Fibroblast of lung (primary cell): ENCODE results near the gene ABLIM2. TPM values are rescaled to one million over a fixed set of nuclear protein-coding genes. Genes with fewer than 3 reads are reported as not detected.
A peak's percentile ranks its signal among the peaks of the same experiment; 100 is the strongest.

Experiments
- DNase-seq, 2 donors: peaks; one replicate each; pipeline versions ENCODE4 v3.0.0 to v3.0.0-alpha.2; 2010; ENCODE audit warnings: low read depth in 2 of 2
- H2AFZ ChIP-seq: 2 replicates; pipeline ENCODE4 v1.5.1; 2012; ENCODE audit warnings: low read length, control low read depth, inconsistent platforms
- H3K27ac ChIP-seq: 2 replicates; pipeline ENCODE4 v1.5.1; 2011; ENCODE audit warnings: low read length, control low read depth; ENCODE audit not compliant: insufficient read depth
- H3K27me3 ChIP-seq: 2 replicates; pipeline ENCODE4 v1.5.1; 2011; ENCODE audit warnings: mild to moderate bottlenecking, low read length; ENCODE audit not compliant: control insufficient read depth, insufficient read depth
- H3K36me3 ChIP-seq: 2 replicates; pipeline ENCODE4 v1.5.1; 2011; ENCODE audit warnings: low read length; ENCODE audit not compliant: control insufficient read depth, insufficient read depth
- H3K4me1 ChIP-seq: 2 replicates; pipeline ENCODE4 v1.5.1; 2011; ENCODE audit warnings: low read length; ENCODE audit not compliant: control insufficient read depth, insufficient read depth; ENCODE audit errors: extremely low read depth
- H3K4me2 ChIP-seq: 2 replicates; pipeline ENCODE4 v1.5.1; 2011; ENCODE audit warnings: low read length, control low read depth; ENCODE audit not compliant: insufficient read depth; ENCODE audit errors: extremely low read depth
- H3K4me3 ChIP-seq, 4 experiments: fragments of 200-600 bp in 1 of 4; sonication (generic) in 1 of 4; replicated peaks in 1 of 4; 2 replicates each; pipeline ENCODE4 v1.5.1; 2011 to 2016; ENCODE audit warnings: low read length in 4 of 4, low read depth in 3 of 4, mild to moderate bottlenecking in 3 of 4, control low read depth in 2 of 4, inconsistent platforms in 1 of 4, mixed read lengths in 1 of 4; ENCODE audit not compliant: insufficient read depth in 1 of 4; ENCODE audit errors: control extremely low read depth in 1 of 4
- H3K79me2 ChIP-seq: 2 replicates; pipeline ENCODE4 v1.5.1; 2012; ENCODE audit warnings: mild to moderate bottlenecking, low read length, inconsistent platforms; ENCODE audit not compliant: control insufficient read depth, insufficient read depth
- H3K9ac ChIP-seq: 2 replicates; pipeline ENCODE4 v1.5.1; 2011; ENCODE audit warnings: mild to moderate bottlenecking, low read length, control low read depth; ENCODE audit not compliant: insufficient read depth
- H3K9me3 ChIP-seq: 2 replicates; pipeline ENCODE4 v1.5.1; 2012; ENCODE audit warnings: low read depth, low read length; ENCODE audit not compliant: control insufficient read depth, insufficient read depth
- H4K20me1 ChIP-seq: 2 replicates; pipeline ENCODE4 v1.5.1; 2011; ENCODE audit warnings: low read length; ENCODE audit not compliant: control insufficient read depth, insufficient read depth; ENCODE audit errors: extremely low read depth
- CTCF ChIP-seq, 2 donors: IDR thresholded peaks in 1 of 2; conservative IDR thresholded peaks in 1 of 2; 1 replicate in 1 of 2; 2 replicates in 1 of 2; pipeline ENCODE4 v1.5.1; 2011 to 2012; ENCODE audit warnings: low read length in 2 of 2, control low read depth in 1 of 2, inconsistent platforms in 1 of 2, low read depth in 1 of 2, mild to moderate bottlenecking in 1 of 2
- EZH2 ChIP-seq: IDR thresholded peaks from 2 replicates; pipeline ENCODE4 v1.5.1; 2012; ENCODE audit warnings: low read length, control low read depth, mild to moderate bottlenecking; ENCODE audit errors: missing control alignments
- polyA plus RNA-seq, 2 donors: library from polyadenylated mRNA; depleted of rRNA in 1 of 2; stranded (reverse) in 1 of 2; unstranded in 1 of 2; fragments of >200 nt; gene quantifications; 2 replicates each; pipeline ENCODE4 v1.2.1, GENCODE V29; 2011 to 2012; ENCODE audit warnings: missing spikeins in 1 of 2
- total RNA-seq: library from RNA; depleted of rRNA; stranded (reverse); fragments of >200 nt; gene quantifications from 2 replicates; pipeline ENCODE4 v1.2.1, GENCODE V29; 2014

ABLIM2 gene
- total and polyA plus RNA-seq, 2 donors (not counting 1 experiment from before 2014, with no cell fraction given), result 0.66 to 2.6 TPM

- Histone ChIP-seq H3K4me1 (no peaks in the 10 kb centered on the region), H3K36me3 (no peaks in the 10 kb centered on the region), H3K9ac (no peak overlapping the region), H3K27me3 (no peaks in the 10 kb centered on the region), H3K27ac (no peak overlapping the region), H2AFZ (no peak overlapping the region), H3K79me2 (no peaks in the 10 kb centered on the region), H3K4me2 (no peak overlapping the region), H3K9me3 (no peaks in the 10 kb centered on the region), H4K20me1 (no peaks in the 10 kb centered on the region), H3K4me3 (no peak overlapping the region)
- TF ChIP-seq CTCF (conservative IDR thresholded peaks at IDR 0.05 in 1 of 2, IDR thresholded peaks at IDR 0.05 in 1 of 2; ENCODE audit: low read depth in 1 of 2, low read length in 2 of 2) (no peak), EZH2 (no peak)
- peak; percentile 17 to 63 for DNase-seq
Measured at GRCh38 chr4:7988437-7988836, 170.2 kb downstream of the ABLIM2 start.

GRCh38 chr4:7987148-7987989 is 171.2 kb downstream of the ABLIM2 start:
- no peaks in the 10 kb centered on the region for H3K36me3 ChIP-seq
- peak; percentile 59 to 77 for DNase-seq
- no peak overlapping the region for H3K4me3 ChIP-seq
- no peak overlapping the region for H2AFZ ChIP-seq
- no peaks in the 10 kb centered on the region for H3K79me2 ChIP-seq
- H3K4me2 ChIP-seq, result no peak overlapping the region
- H3K27me3 ChIP-seq, result no peaks in the 10 kb centered on the region
- H3K9ac ChIP-seq, result no peak overlapping the region
- H3K27ac ChIP-seq, result no peak overlapping the region
- TF ChIP-seq EZH2, result no peak
- TF ChIP-seq CTCF (conservative IDR thresholded peaks at IDR 0.05 in 1 of 2, IDR thresholded peaks at IDR 0.05 in 1 of 2; ENCODE audit: low read depth in 1 of 2, low read length in 2 of 2), result peak; percentile 89 to 95
- no peaks in the 10 kb centered on the region for H3K4me1 ChIP-seq
- no peaks in the 10 kb centered on the region for H4K20me1 ChIP-seq
- no peaks in the 10 kb centered on the region for H3K9me3 ChIP-seq

- Histone ChIP-seq H3K4me1 (no peaks in the 10 kb centered on the region), H3K4me2 (peak overlapping the region; percentile 25), H3K27me3 (no peaks in the 10 kb centered on the region), H4K20me1 (no peaks in the 10 kb centered on the region), H3K27ac (no peak overlapping the region), H2AFZ (peak overlapping the region; percentile 41), H3K4me3 (no peak overlapping the region), H3K9me3 (no peaks in the 10 kb centered on the region), H3K79me2 (no peaks in the 10 kb centered on the region), H3K36me3 (no peaks in the 10 kb centered on the region), H3K9ac (no peak overlapping the region)
- TF ChIP-seq CTCF (conservative IDR thresholded peaks at IDR 0.05 in 1 of 2, IDR thresholded peaks at IDR 0.05 in 1 of 2; ENCODE audit: low read depth in 1 of 2, low read length in 2 of 2) (no peak), EZH2 (no peak)
- DNase-seq, result peak in 1 of 2 donors; percentile 36
Measured at GRCh38 chr4:7985891-7986441, 172.6 kb downstream of the ABLIM2 start.
